Cardiac fibroblast (primary cell): ENCODE data around the gene PSME3IP1.
A peak's percentile ranks its signal among the peaks of the same experiment; 100 is the strongest.

Experiments
- DNase-seq, 2 donors: peaks; one replicate each; pipeline versions ENCODE4 v3.0.0 to v3.0.0-alpha.2; 2010; ENCODE audit warnings: low read depth in 2 of 2
- H3K4me3 ChIP-seq, 2 donors: replicated peaks in 1 of 2; 1 replicate in 1 of 2; 2 replicates in 1 of 2; pipeline ENCODE4 v1.5.1; 2011; ENCODE audit warnings: low read depth in 2 of 2, low read length in 2 of 2, mild to moderate bottlenecking in 2 of 2, moderate library complexity in 1 of 2
- CTCF ChIP-seq: IDR thresholded peaks from one replicate; pipeline ENCODE4 v1.5.1; 2011; ENCODE audit warnings: low read depth, mild to moderate bottlenecking, low read length, inconsistent platforms

The PSME3IP1 gene

GRCh38 chr16:57108432-57108831, 77.4 kb downstream of the PSME3IP1 start:
- H3K4me3 ChIP-seq: no peak overlapping the region
- no peak for DNase-seq
- no peak for TF ChIP-seq CTCF

GRCh38 chr16:57107321-57107922, 78.4 kb downstream of the PSME3IP1 start:
- TF ChIP-seq CTCF: no peak
- no peak overlapping the region for H3K4me3 ChIP-seq
- DNase-seq: no peak

- DNase-seq: peak in 1 of 2 donors; percentile 29
- TF ChIP-seq CTCF: no peak
- no peak overlapping the region for H3K4me3 ChIP-seq
These were observed 79.1 kb downstream of the PSME3IP1 start for GRCh38 chr16:57106767-57107166.

GRCh38 chr16:57105184-57105583, 80.7 kb downstream of the PSME3IP1 start:
- no peak for TF ChIP-seq CTCF
- no peak overlapping the region for H3K4me3 ChIP-seq
- no peak for DNase-seq

GRCh38 chr16:57104706-57105105, 81.1 kb downstream of the PSME3IP1 start:
- no peak for TF ChIP-seq CTCF
- no peak overlapping the region for H3K4me3 ChIP-seq
- DNase-seq: no peak

- H3K4me3 ChIP-seq: no peak overlapping the region
- TF ChIP-seq CTCF: no peak
- no peak for DNase-seq
These were observed 82.7 kb downstream of the PSME3IP1 start for GRCh38 chr16:57102888-57103851.
